ENCODE data around the gene DGKQ. TPM values are rescaled to one million over a fixed set of nuclear protein-coding genes. Genes with fewer than 3 reads are reported as not detected.

The DGKQ gene
- total RNA-seq, 1 donor from 2014 or later: 12.0 TPM

DNA sequence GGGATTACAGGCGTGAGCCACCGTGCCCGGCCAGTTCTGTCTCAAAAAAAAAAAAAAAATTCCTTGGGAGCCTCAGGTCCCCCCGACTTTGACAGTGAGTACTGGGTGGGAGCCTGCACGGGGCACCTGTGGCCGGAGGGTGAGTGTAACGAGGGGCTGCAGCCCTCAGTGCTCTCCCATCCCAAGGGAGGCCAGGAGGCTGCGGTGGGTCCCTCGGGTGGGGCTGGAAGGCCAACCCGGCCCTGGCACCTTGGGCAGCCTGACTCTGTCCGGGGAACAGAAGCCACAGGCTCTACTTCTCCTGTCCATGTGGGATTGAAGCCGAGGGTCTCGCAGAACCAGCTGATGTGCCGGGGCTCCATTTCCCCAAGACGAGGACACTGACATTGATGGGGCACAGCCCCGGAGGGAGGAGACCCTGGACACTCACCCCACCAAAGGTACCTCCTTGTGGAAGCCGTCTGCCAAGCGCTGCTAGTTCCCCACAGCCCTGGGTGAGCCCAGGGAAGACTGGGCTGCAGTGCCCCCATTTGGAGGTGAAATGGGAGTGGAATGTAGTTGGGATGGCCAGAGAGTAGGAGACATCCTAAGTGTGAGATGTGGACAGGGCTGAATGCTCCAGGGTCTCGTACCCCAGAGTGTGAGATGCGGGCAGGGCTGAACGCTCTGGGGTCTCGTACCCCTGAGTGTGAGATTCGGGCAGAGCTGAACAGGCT, 22.1 kb upstream of the DGKQ start:
- no peak for ATAC-seq

DNA sequence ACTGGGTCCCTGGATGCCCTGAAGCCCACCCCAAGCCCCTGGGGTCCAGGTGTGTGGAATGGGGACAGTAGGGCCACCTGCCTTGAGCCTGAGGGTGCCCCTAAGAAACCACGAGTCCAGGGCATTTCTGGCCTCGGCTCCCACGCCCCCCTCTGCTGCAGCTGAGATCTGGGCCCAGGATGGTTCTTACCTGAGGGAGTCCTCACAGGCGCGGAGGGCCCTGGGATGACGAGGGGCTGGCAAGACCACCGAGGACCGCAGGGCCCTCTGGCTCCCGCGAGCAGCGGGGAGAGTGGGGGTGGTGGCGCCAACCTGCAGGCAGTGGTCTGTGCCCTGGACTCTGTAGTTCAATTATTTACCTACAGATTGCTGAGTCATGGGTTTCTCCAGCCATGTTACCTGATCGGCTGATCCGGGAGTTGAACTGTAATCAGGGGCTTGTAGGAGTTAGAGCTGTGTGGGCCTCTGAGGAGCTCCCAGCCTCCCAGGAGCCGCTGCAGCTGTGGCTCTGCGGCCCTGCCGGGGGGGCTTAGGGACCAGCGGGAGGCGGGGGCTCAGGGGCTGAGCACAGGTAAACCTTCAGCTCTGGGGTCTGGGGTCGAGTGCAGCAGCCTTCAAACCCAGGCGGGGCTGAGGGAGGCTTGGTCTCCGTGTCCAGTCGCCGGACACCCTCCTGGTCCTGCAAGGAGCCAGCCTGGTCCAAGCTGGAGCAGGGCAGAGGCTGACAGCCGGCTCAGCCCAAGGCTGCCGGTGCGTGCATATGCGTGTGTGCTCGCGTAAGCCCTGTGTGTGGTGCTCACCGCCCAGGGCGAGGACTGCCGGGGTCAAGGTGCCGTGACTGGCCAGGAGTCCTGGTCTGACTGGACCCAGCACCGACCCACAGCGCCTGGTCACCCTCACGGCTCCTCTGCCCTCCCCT, 20.0 kb upstream of the DGKQ start, which contains the start of gene SLC26A1:
Gene SLC26A1, minus strand, starts transcription at position 294 of the 919 bp plus-strand sequence. CDS start 1,701 bp downstream, outside the sequence.
- ATAC-seq: no peak

DNA sequence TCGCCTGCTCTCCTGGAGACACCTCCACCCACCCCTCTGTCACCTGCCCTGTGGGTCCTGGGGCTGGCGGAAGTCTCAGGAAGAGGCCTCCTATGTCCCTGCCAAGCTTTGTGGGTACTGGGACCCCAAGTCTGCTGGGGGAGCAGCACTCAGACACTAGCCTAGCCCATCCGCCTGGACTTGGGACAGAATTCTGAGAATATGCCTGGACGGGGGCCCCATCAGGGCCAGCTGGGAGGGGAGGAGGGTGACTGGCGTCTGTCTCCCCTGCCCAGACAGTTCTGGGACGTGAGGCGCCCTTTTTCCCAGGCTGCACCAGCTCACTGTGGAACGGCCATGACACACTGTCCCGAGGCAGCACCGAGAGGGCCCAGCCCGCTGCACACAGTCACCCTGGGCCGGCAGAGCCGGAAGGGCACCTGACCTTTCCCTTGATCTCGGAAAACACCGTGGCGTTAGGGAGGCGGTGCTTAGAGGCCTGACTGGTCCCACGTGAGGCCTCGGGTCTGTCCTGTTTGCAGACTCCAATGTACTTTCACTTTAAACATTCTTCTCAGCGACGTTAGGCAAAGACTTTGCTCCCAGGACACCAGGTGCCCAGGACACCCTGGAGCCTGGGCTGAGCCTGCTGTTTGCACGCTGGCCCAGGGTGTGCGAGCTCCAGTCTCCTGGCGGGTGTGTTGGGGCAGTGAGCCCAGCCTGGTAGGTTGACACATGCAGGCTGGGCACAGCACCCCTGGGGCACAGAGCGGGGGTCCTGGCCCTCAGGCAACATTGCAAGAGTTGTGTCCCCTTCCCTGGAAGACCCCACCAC, 19.1 kb upstream of the DGKQ start:
- ATAC-seq: peak; percentile 57

DNA sequence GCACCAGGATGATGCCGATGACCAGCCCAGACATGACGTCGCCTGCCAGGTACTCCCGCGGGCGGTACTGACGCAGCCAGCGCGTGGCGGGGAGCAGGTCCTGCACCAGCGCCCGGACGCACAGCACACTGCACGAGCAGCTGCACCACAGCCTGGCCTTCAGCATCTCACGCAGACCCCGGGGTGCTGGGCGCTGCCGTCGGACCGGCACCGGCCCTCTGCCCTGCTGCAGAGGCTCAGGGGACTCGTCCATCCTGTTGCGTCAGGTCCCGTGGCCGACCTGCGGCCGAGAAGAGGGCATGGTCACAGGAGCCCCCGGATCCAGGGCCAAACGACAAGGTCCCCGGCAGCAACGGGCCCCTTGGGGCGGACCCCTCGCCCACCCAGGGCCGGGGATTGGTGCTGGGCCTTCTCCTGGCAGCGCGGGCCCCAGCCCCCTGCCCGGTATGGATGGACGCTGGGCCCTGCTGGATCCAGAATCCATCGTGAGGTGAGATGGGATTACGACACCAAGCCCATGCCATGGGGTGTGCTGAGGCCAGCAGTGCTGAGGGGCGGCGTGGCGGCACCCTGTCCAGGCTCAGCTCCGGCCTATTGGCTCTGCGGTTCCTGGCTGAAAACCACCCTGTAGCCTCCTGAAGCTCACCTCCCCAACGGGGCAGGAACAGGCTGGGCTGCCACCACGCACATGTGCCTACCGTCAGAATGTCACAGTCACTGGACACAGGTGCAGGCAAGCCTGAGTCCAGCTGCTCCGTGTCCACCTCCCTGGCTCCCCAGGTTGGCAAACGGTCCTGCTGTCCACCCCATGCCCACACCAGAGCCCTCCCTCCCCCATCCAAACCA, 18.3 kb upstream of the DGKQ start:
- ATAC-seq: no peak

DNA sequence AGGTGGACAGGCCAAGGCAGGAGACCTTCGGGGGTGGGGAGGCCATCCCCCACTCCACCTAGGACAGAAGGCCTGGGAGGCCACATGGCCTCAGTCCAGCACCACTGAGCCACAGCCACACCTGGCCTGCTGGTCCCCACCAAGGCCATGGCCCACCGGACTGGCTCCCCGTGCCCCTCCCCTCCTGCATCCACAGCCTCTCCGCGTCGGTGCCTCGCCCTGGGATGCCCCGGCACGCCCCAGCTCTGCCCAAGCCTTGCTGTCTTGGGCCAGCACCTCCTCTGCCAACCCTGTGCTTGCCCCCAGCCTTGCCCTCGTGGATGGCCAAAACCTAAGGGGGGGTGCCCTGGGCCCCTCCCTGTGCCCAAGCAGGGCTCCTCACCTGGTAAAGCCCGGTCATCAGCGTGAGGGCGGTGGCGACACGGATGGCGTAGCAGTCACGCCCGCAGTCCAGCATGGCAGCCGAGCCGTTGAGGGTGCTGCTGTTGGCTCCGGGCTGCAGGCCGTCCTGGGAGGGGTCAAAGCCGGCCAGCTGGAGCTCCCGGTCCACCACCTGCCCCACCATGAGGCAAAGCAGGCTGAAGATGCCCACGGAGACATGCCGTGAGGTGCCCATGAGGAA, 17.5 kb upstream of the DGKQ start:
- no peak for ATAC-seq

DNA sequence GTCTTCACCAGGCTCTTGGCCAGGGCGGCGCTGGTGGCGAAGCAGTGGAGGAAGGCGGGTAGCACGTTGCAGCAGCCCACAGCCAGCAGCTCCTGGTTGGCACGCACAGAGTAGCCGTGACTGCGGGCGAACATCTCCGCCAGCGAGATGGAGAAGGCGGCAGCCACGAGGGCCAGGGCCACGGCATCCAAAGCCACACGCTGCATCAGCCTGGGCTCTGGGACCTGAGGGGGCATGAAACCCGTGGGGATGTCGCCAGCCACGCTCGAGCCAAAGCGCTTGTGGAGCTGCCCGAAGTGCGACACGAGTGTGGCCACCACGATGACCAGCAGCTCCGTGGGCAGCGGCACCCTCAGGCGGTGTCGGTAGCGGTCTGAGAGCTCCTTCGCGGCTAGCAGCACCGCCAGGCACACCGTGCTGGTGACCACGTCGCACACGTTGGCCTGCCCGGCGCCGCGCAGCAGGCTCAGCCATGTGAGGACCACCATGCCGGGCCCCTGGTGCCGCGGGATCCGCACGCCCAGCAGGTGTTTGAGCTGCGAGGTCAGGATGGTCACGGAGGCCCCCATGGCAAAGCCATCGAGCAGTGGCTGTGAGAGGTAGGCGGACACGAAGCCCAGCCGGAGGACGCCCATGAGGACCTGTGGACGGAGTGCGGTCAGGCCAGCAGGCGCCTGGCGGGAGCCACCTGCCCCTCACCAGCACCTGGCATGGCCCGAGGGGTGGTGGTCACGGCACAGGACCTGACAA, 16.5 kb upstream of the DGKQ start:
- ATAC-seq: no peak

GRCh38 chr4:988726-989721, 15.7 kb upstream of the DGKQ start:
- ATAC-seq: no peak

- ATAC-seq: peak; percentile 50
Observed at GRCh38 chr4:987624-988513, 14.5 kb upstream of the DGKQ start.

DNA sequence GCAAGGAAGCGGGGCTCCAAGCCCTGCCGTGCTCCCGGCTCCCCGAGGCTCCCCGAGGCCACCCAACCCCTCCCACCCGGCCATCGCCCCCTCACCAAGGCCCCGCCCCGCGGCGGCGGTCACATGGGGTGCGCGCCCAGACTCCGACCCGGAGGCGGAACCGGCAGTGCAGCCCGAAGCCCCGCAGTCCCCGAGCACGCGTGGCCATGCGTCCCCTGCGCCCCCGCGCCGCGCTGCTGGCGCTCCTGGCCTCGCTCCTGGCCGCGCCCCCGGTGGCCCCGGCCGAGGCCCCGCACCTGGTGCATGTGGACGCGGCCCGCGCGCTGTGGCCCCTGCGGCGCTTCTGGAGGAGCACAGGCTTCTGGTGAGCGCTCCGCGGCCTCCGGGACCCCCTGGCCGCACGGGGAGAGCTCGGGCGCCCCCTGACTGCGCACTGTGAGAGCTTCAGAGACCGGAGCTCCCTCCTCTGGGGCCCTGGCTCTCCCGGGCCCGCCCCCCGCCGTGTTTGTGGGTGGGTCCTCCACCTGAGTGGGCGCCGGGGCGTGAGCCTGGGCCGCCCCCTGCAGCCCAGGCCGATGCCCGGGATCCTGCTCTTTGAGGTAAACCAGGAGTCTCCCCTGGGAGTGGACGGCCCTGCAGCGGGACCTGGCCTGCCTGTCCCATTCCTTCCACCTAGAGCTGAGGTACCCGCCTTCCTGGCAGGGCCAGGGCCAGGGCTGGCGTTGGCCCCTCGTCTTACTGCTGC, 13.7 kb upstream of the DGKQ start, which contains the start of gene IDUA:
Gene IDUA, plus strand, starts transcription at position 166 of the 745 bp plus-strand sequence. Its CDS starts 41 bp downstream, at position 207.
- peak; percentile 72 for ATAC-seq

DNA sequence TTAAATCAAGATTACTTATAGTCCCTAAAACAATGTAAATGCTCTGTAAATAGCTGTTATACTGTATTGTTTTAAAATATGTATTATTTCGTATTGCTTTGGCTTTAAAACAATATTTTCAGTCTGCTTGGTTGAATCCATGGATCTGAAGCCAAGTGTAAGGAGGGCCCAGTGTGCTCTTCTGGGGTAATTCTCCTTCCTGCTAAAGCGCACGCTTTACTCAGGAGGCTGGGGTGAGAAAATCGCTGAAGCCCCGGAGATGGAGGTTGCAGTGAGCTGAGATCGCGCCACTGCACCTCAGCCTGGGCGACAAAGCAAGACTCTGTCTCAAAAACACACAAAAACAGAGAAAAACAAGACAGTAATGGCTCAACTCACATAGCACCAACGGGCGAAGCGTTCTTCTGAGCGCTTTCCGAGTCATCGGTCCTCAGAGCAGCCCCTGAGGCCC, 13.1 kb upstream of the DGKQ start:
- ATAC-seq: no peak

DNA sequence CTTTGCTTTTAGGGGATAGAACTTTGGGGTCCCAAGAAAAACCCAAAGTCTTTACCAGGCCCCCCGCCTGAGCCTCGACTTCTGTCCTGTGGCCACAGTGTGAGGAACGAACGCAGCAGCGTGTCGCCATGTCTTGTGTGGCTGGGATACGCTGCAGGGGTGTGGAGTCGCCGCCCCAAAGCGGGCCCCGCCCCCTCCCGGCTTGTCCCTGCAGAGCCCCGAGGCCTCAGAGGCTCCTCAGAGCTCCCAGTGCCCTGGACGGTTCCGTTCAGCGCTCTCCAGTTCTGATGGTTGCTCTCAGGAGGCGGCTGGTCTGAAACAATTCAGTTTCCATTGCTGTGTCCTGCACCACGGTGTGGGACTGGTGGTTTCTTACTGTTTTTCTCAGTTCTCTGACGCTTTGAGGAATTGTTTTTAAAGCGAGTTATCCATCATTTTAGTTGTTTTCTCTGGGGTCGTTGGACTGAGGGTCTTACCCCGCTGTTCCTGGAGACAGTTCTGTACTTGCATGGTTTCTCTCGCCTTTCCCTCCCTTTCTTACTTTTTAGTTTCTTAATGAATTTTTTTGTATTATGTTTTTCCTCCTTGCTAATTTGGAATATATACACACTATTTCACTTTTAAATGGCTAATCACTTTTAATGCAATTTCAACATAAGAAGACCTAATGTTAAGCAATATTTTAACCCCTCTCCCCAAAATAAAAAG, 11.9 kb upstream of the DGKQ start:
- ATAC-seq: peak; percentile 68

DNA sequence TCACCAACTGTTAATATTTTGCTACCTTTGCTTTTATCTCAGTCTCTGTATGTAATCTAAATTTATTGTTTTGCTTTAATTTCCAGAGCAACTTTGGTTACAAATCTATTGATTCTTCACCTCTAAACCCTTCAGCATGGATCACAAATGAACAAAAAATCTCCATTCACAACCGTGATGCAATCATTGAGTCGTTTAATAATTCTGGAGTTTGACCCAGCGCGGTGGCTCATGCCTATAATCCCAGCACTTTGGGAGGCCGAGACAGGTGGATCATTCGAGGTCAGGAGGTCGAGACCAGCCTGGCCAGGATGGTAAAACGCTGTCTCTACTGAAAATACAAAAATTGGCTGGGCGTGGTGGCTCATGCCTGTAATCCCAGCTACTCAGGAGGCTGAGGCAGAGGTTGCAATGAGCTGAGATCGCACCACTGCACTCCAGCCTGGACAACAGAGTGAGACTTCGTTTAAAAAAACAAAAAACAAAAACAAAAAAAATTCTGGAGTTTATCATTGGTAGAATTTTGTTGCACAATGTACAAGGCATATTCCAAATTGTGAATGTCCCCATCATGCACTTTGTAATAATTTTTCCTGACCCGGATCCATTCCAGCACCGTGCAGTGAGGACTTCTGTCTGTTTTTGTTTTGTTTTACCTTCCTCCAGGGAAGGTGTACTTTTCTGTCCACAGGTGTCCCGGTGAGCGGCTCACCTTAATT, 11.1 kb upstream of the DGKQ start:
- no peak for ATAC-seq

DNA sequence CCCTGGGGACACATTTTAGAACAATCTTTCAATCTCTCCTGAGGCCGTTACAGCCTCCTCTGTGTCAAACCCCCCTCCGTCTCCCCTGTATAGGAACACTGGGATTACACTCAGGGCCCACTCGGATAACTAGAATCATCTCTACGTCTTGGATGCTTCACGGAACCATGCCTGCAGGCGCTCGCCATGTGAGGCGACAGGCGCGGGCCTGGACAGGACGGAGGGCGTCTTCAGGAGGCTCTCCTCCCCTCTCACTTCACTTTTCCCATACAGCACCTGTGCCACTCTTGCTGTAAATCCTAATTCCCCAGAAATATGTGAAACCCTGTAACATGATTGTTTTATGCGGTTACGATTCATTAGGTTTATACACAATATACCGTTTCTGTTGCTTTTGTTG, 9.4 kb upstream of the DGKQ start:
- ATAC-seq: no peak

DNA sequence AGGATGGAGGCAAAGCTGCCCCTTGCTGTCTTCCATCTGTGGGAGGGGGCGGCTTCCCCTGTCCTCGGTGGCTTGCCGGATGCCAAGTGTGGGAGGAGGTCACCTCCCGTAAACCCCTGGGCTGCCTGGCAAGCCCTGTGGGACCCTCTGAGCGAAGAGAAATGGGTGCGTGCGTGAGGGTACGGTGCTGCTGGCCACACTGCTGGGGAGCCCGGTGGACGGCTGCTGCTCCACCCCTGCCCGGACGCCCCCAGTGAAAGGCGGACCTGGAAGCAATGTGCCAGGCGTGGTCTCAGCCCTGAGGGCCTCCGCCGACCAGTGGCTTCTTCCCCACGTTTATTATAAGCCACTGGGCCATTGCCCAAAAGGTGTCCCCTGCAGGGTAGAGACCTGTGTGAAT, 8.9 kb upstream of the DGKQ start:
- no peak for ATAC-seq

DNA sequence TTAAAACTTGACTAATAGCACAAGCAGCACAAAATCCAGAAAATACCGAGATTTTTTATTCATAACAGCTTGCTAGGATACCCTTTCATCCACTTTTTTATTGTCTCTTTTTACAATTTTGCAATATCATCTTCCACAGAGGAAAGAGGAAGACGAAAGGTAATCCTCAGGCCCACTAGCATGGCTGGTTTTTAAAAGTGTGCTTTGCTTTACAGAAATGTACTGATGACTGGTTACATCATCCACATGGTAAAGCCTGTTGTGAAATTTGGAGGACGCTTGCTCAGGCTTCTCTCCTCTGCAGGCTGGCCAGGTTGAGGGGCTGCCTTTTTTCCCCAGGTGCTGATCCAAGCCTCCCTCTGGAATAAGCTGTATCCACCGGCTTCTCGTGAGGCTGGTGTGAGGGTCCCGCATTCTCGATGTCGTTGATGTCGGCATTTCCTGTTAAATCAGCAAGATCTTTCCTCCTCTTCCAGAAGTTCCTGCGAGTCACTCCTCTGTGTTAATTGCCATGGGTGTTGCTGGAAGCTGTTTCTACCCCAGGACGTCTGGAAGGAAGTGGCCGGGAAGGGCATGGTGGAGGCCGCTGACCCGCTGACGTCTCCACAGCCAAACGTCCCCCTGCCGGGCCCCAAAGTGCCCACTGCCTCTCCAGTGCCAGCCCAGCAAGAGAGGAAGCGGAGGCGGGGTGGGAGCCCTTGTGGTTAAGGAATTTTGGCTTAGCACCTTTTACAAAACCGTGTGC, 5.8 kb upstream of the DGKQ start:
- peak; percentile 68 for ATAC-seq
